Suprapubic skin (tissue), 3 donors: ENCODE measurements around the gene TMEM248.

Experiments used
- CTCF ChIP-seq, 2 donors: fragments of 200-600 bp in 1 of 2; fragments of 450-650 bp in 1 of 2; sonication (generic) in 1 of 2; IDR thresholded peaks; one replicate each; pipeline ENCODE4 v1.5.1; 2016 to 2019; ENCODE audit warnings: antibody characterized with exemption in 2 of 2, mild to moderate bottlenecking in 1 of 2, moderate library complexity in 1 of 2
- POLR2A ChIP-seq, 2 donors: fragments of 450-650 bp; IDR thresholded peaks; one replicate each; pipeline ENCODE4 v1.6.1; 2017; ENCODE audit warnings: antibody characterized with exemption in 2 of 2, mild to moderate bottlenecking in 2 of 2, moderate library complexity in 2 of 2

GRCh38 chr7:66904063-66904593 lies 16.9 kb upstream of the TMEM248 start:
- no peak for TF ChIP-seq CTCF (IDR thresholded peaks at IDR 0.05)
- TF ChIP-seq POLR2A (IDR thresholded peaks at IDR 0.05), result no peak
